IPS DF 19.7 (cell line): Measurements from ENCODE around the gene DPRX.
"Not testable (repeated sequence)": the region's sequence is repeated elsewhere in the genome, so short reads cannot be mapped to it uniquely, and the experiment has no call there.

Experiments
- DNase-seq: peaks from one replicate; pipeline ENCODE4 v3.0.0-alpha.2; 2013; ENCODE audit warnings: low read depth, low spot score

DPRX gene

GRCh38 chr19:53646144-53646543, 14.3 kb downstream of the DPRX start:
- DNase-seq, result no peak

GRCh38 chr19:53647350-53647749, 15.6 kb downstream of the DPRX start:
- no peak for DNase-seq

- no peak for DNase-seq
These were observed 16.0 kb downstream of the DPRX start for GRCh38 chr19:53647792-53648191.

- no peak for DNase-seq
These were observed 18.2 kb downstream of the DPRX start for GRCh38 chr19:53649746-53650593.

GRCh38 chr19:53652476-53652875, 20.7 kb downstream of the DPRX start:
- no peak for DNase-seq

- DNase-seq, result no peak
These were observed 23.4 kb downstream of the DPRX start for GRCh38 chr19:53655042-53655665.

GRCh38 chr19:53657330-53657729, 25.5 kb downstream of the DPRX start:
- DNase-seq, result no peak

GRCh38 chr19:53657778-53658177, 26.0 kb downstream of the DPRX start:
- DNase-seq, result no peak

- peak; percentile 72 for DNase-seq
These were observed 27.5 kb downstream of the DPRX start for GRCh38 chr19:53659292-53659691.

GRCh38 chr19:53660584-53660983, 28.8 kb downstream of the DPRX start:
- DNase-seq, result no peak

- DNase-seq, result no peak
These were observed 30.4 kb downstream of the DPRX start for GRCh38 chr19:53662209-53662608.

GRCh38 chr19:53664152-53664551, 32.4 kb downstream of the DPRX start:
- DNase-seq, result no peak

GRCh38 chr19:53664760-53665159, 33.0 kb downstream of the DPRX start:
- no peak for DNase-seq

- DNase-seq, result not testable (repeated sequence)
These were observed 34.5 kb downstream of the DPRX start for GRCh38 chr19:53666331-53666730.

- not testable (repeated sequence) for DNase-seq
These were observed 37.0 kb downstream of the DPRX start for GRCh38 chr19:53668804-53669203.

- no peak for DNase-seq
These were observed 38.5 kb downstream of the DPRX start for GRCh38 chr19:53670345-53670744.

- DNase-seq, result no peak
These were observed 39.9 kb downstream of the DPRX start for GRCh38 chr19:53671663-53672062.
